NCI-H2196 (cell line): ENCODE data around the gene KASH5.
"Not testable (repeated sequence)": the region's sequence is repeated elsewhere in the genome, so short reads cannot be mapped to it uniquely, and the experiment has no call there.

Experiments
- DNase-seq: peaks from one replicate; lab custom pipeline; 2025; ENCODE audit not compliant: unreplicated experiment; lab: John Stamatoyannopoulos, UW

Gene KASH5

DNA sequence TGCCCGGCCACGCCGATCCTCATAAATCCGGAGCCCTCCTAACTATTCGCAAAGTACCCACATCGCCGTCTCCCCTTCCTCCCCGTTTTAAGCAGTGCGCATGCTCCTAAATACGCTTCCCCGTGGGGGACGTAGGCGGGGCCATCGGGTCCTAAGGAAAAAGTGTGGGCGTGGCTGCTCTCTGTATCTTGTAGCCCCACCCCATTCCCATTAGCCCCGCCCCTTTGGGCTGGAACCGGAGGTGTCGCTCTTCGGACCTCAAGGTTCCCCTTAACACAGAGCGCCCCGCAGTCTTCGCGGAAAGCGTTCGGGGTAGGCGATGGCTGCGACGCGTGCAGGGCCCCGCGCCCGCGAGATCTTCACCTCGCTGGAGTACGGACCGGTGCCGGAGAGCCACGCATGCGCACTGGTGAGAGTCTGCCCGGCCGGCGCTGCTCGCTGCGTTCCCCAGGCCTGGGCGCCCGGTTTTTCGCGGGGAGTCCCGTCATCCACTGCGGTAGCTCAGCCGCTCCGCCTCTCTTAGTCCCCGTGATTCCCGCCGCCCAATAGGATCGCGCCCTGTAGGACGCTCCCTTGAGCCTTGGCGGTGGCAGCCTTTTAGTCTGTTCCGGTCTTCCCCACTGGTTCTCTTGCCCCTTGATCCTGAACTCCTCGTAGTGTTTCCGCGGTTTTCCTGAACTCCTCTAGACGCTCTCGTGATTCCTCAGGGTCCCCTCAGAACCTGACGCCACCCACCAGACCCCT lies 65.1 kb downstream of the KASH5 start, which contains the start of gene ALDH16A1:
ALDH16A1 (plus strand) TSS at position 213 of the 744 bp plus-strand sequence; CDS start at position 320, 107 bp downstream.
- peak; percentile 98 for DNase-seq

DNA sequence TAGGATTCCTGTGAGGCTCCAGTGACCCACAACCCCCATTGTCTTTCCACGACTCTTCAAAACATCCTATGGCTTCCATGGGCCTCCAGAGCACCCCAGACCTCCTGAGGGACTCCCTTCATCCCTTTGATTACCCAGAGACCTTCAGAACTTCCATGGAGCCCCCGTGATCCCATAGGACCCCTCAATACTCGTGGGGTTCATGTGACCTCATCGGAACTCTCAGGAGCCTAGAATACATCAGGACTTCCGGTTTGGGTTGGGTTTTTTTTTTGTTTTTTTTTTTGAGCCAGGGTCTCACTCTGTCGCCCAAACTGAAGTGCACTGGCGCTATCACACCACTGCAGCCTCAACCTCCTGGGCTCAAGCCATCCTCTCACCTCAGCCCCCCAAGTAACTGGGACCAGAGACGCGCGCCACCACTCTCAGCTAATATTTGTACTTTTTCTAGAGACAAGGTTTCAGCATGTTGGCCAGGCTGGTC lies 65.8 kb downstream of the KASH5 start:
- DNase-seq = no peak

DNA sequence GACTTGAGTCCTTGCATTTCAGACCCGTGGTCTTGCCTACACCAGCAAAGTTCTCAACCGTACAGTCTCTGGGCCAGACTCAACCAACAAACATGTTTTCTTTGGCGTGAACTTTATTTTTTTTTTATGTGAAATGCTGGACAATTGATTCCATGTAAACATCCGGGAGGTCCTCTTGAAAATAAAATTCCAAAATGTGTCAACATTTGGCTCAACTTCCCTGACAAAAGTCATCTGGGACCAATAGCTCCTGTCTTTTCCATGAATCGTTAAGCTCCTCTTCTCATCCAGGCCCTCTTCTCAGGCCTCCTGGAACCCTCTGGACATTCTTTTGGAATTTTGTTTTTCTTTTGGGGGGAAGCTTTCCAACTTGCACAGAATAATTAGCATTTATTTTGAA lies 67.7 kb downstream of the KASH5 start:
- no peak for DNase-seq

DNA sequence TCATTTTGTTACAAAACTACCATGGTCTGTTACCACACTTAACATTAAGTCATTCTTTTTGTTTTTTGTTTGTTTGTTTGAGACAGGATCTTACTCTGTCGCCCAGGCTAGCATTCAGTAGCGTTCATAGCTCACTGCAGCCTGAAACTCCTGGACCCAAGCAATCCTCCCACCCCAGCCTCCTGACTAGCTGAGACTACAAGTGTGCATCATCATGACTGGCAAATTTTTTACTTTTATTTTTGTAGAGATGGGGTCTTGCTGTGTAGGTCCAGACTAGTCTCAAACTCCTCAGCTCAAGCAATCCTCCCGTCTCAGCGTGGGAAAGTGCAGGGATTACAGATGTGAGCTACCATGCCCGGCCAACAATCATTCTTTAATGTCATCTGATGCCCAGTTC lies 68.3 kb downstream of the KASH5 start:
- DNase-seq = no peak

DNA sequence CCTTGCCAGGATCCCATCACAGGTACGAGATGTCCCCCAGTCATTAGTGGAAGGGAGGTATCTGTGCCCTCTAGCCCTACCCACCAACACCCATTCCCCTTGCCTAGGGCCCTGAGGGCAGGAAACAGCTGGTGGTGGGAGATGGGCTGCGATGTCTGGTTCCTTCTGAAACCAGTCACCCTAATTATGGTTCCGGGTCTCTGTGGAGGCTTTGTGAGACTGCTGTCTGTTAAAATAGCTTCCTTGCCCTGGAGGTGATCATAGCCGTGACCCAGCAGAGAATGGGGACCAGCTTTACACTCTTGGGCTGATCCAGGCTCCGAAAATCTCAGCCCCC lies 70.5 kb downstream of the KASH5 start:
- DNase-seq = no peak

DNA sequence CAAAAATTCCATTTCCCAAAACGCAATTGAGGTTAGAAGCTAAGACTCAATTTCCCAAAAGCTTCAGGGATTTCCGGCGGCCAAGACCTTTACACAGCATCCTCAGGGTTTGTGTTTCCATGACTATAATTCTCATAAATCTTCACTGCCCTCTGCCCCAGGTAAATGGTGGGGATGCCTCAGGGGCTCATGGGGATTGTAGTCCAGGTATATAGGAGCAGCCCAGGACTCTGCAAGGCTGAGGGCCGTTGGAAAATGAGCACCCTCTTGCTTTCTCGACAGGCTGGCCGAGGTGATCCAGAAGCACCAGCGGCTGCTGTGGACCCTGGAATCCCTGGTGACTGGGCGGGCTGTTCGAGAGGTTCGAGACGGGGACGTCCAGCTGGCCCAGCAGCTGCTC lies 71.3 kb downstream of the KASH5 start:
- no peak for DNase-seq

DNA sequence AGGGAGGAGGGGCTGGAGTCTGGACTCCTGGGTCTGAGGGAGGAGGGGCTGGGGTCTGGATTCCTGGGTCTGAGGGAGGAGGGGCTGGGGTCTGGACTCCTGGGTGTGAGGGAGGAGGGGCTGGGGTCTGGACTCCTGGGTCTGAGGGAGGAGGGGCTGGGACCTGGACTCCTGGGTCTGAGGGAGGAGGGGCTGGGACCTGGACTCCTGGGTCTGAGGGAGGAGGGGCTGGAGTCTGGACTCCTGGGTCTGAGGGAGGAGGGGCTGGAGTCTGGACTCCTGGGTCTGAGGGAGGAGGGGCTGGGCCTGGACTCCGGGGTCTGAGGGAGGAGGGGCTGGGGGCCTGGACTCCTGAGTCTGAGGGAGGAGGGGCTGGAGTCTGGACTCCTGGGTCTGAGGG lies 73.1 kb downstream of the KASH5 start:
- DNase-seq = not testable (repeated sequence)

DNA sequence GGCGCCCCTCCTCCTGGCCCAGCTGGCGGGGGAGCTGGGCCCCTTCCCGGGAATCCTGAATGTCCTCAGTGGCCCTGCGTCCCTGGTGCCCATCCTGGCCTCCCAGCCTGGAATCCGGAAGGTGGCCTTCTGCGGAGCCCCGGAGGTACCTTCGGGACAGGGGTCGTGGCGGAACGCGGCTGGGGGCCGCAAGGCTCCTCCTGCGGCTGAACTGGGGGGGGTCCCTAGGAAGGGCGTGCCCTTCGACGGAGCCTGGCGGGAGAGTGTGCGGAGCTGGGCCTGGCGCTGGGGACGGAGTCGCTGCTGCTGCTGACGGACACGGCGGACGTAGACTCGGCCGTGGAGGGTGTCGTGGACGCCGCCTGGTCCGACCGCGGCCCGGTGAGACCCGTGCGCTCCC lies 73.6 kb downstream of the KASH5 start:
- no peak for DNase-seq

DNA sequence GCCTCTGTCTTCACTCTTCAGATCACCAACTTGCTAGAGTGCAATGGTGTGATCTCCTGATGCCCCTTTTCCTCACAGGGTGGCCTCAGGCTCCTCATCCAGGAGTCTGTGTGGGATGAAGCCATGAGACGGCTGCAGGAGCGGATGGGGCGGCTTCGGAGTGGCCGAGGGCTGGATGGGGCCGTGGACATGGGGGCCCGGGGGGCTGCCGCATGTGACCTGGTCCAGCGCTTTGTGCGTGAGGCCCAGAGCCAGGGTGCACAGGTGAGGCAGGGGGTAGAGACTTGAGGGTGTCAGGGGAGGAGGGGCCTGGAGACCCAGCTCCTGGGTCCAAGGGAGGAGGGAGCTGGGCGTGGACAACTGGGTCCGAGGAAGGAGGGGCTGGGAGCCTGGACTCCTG lies 74.4 kb downstream of the KASH5 start:
- DNase-seq = no peak

DNA sequence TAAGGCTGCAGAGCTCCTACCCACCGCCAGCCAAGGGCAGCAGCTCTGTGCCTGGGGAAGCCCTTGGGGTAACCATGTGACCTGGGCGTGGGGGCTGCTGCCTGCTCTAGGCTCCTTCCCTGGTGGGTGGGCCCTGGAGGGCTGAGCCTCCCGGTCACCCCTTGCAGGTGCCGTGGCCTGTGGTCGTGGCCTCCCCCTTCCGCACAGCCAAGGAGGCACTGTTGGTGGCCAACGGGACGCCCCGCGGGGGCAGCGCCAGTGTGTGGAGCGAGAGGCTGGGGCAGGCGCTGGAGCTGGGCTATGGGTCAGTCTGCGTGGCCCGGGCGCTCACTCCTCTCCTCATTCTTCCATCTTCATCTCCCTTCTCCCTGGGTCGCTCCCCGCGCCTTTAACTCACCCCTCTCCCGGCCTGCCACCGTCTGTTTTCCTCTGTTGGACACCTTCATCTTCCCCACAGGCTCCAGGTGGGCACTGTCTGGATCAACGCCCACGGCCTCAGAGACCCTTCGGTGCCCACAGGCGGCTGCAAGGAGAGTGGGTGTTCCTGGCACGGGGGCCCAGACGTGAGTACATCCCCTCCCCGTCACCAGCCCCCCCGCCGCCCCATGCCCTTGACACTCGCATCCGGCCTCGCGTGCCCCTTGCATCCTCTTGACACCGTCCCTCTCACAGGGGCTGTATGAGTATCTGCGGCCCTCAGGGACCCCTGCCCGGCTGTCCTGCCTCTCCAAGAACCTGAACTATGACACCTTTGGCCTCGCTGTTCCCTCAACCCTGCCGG lies 76.1 kb downstream of the KASH5 start:
- no peak for DNase-seq

DNA sequence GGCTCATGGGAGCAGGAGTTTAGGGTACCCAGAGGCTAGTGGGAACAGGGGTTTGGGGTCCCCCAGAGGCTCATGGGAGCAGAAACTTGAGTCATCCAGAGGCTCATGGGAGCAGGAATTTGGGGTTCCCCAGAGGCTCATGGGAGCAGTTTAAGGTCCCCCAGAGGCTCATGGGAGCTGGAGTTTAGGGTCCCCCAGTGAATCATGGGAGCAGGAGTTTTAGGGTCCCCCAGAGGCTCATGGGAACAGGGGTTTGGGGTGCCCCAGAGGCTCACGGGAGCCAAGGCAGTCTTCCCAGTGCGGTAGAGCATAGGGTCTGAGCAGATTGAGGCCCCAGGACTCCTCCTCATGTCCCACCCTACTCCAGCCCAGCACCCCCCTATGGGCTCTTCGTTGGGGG lies 77.3 kb downstream of the KASH5 start:
- no peak for DNase-seq
